Activated naive CD4-positive, alpha-beta T cell treated with Interleukin-2 at 50 U/mL for 16 hours (primary cell): ENCODE results near the gene CALHM6.
A peak's percentile ranks its signal among the peaks of the same experiment; 100 is the strongest.

Source experiments
- DNase-seq: peaks from one replicate; pipeline ENCODE4 v3.0.0-alpha.2; 2020

Gene CALHM6

GRCh38 chr6:116446399-116446798 lies 14.8 kb upstream of the CALHM6 start:
- no peak for DNase-seq

GRCh38 chr6:116447052-116447451 lies 14.1 kb upstream of the CALHM6 start:
- DNase-seq, result no peak

DNA sequence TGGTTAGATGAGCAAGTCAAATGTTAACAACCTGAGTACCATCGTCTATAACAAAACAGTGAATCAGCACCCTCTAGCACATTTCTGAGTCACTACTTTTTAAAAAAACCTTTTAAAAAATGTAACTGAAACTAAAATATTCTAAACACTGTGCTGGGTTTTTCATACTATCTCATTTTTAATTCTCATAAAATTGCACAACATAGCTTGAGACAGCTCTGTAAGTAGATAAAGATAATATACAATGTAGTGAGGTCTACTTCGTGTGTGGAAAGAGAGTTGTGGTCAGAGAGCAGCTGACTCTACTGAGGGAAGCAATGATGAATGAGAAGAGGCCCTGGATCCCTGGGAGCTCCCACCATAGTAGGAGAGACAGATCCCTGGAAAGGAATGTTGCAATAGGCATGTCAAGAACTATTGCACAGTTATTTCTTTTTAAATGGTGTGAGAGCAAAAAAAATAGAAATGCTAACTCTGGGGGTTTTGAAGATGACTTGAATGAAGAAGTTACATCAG lies 13.6 kb upstream of the CALHM6 start:
- DNase-seq, result no peak

- DNase-seq, result no peak
These were observed 11.6 kb upstream of the CALHM6 start for GRCh38 chr6:116449565-116449964.

GRCh38 chr6:116450185-116450710 lies 10.9 kb upstream of the CALHM6 start:
- DNase-seq, result no peak

DNA sequence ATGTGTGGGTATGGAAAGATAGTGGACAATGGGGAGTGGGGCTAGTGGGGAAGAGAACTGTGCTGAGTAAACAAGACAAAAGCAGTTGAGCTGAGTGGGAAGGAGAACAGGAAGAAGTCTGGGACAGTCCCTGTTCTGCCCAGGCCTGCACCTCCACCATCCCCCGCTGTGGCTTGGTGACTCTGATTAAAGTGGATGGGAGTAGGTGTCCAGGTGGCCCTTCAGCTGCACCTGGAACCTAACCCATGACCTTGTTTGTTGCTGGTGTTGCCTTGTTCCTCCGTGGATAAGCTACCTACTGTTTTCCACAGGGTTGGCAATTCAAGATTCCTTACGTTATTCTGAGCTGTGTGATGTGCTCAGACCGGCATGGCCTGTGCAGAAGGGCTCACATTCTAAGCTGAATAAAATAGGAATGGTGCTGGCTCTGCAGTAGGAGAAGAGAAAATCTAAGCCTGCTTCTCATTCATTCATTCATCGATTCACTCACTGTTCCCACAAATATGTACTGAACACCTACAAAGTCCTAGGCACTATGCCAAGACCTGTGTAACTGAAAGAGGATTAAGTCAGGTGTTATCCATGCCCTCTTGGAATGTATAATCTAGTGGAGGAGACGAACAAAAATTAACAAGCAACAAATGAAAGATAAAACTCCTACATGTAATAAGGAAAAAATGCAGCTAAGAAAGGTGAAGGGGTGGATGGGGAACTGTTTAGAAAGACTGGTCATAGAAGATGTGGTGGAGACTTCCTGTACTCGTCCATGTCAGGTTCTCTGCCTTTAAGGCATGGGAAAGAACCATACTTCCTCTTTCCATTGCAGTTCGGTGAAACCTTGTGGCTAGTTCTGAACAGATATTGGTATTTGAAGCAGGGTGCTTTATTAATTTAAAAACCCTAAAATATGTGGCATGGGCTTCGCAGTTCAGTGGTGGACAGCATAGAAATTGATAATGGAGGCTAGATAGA lies 10.1 kb upstream of the CALHM6 start:
- no peak for DNase-seq

DNA sequence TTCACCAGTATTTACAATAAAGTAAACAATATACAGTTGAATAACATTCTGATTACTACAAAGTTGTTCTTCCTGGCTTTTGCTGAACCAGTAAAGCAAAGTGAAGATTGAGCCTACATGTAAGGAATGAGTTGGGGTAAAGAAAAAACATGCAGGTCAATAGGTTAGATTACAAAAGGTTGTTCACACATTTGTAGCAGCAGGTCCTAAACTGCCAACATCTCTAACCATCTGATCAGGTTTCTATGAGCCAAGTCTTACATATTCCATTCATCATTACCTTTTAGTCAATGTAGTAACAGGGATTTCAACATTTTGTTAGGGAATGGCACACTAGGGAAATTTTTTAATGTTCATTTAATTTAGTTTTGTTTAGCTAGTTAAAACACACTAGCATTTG lies 9.3 kb upstream of the CALHM6 start:
- no peak for DNase-seq

DNA sequence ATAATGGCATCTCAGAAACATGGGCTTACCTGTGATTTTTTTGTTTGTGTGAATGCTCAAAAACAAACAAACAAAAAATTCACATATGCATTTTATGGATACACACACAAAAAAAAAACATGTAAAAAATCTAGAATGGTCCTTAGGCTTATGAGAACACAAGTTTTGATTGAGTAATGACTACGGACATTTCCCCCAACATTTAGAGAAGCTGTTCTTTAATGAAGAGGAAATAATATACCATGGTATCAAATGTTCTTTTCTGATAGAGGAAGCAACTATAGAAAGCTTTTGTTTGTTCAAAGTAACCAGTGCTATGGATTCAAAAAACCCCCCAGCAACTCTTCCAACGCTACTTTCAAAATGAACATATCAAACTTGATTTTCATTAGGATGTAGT lies 8.6 kb upstream of the CALHM6 start:
- no peak for DNase-seq

DNA sequence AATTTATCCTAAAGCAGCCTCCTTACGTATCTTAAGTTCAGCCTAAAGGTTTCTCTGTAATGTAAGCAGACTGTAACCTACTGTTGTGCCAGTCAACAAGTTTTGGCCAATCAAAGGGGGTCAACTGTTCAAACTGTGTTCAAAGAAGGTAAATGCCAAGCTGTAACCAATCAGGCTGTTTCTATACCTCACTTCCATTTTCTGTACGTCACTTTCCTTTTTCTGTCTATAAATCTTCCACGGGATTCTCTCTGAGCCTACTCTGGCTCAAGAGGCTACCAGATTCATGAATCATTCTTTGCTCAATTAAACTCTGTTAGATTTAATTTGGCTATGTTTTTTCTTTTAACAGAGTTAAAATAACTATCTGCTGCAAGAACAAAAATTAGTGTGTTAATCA lies 5.1 kb upstream of the CALHM6 start:
- no peak for DNase-seq

DNA sequence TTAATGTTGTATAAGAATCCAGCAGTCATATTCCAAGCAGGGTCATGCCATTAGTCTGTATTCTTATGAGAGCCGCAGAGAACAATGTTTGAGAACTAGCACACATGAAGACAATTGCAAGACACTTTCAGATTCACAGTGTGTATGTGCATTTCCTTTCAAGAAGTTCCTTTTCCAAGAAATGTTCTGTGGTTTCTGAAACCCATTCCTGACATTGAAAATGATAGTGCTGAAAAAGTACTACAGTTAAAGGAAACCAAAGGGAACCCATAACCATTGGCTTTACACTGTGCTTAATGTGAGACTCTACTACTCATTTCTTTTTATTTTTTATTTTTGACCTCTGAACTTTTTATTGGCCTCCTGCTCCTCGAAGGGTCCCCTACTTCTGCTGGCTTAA lies 4.2 kb upstream of the CALHM6 start:
- DNase-seq, result no peak

- no peak for DNase-seq
These were observed 2.9 kb upstream of the CALHM6 start for GRCh38 chr6:116458264-116458663.

- no peak for DNase-seq
These were observed 1.2 kb upstream of the CALHM6 start for GRCh38 chr6:116459927-116460326.

DNA sequence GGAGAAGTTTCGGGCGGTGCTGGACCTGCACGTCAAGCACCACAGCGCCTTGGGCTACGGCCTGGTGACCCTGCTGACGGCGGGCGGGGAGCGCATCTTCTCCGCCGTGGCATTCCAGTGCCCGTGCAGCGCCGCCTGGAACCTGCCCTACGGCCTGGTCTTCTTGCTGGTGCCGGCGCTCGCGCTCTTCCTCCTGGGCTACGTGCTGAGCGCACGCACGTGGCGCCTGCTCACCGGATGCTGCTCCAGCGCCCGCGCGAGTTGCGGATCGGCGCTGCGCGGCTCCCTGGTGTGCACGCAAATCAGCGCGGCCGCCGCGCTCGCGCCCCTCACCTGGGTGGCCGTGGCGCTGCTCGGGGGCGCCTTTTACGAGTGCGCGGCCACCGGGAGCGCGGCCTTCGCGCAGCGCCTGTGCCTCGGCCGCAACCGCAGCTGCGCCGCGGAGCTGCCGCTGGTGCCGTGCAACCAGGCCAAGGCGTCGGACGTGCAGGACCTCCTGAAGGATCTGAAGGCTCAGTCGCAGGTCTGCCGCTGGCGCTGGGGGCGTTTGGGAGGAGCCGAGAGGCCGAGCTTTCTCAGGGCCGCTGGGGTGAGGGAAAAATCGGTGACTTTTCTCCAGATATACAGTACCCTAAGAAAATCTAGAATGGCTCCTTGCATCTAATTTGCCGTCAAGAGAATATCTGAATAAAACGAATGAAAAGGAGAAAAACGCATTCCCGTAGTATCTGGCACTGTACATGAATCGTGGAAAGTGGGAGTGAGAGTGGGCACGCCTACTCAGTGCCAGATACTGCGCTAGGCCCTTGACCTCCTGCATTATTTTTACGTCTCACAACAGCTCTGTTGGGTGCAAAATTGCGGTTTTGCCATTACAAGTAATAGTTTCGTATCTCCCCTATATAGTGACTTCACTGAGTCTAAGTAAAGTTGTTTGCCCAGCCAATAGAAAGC lies 1.0 kb downstream of the CALHM6 start:
- peak; percentile 40 for DNase-seq

DNA sequence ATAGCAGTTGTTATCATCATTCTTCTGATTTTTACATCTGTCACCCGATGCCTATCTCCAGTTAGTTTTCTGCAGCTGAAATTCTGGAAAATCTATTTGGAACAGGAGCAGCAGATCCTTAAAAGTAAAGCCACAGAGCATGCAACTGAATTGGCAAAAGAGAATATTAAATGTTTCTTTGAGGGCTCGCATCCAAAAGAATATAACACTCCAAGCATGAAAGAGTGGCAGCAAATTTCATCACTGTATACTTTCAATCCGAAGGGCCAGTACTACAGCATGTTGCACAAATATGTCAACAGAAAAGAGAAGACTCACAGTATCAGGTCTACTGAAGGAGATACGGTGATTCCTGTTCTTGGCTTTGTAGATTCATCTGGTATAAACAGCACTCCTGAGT lies 2.1 kb downstream of the CALHM6 start:
- no peak for DNase-seq

DNA sequence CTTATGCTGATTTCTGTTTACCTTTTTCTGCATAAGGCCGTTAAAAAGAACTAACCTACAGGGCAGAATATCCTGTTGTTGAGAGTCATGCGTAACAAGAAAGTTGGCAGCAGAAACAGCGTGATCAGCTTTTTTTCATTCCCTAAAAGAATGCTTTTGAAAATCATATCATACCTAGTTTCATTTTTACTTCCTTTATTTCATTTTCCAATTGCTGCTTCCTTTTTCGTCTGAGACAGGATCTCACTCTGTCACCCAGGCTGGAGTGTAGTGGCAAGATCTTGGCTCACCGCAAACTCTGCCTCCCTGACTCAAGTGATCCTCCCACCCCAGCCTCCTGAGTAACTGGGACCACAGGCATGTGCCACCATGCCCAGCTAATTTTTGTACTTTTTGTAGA lies 4.1 kb downstream of the CALHM6 start:
- no peak for DNase-seq

DNA sequence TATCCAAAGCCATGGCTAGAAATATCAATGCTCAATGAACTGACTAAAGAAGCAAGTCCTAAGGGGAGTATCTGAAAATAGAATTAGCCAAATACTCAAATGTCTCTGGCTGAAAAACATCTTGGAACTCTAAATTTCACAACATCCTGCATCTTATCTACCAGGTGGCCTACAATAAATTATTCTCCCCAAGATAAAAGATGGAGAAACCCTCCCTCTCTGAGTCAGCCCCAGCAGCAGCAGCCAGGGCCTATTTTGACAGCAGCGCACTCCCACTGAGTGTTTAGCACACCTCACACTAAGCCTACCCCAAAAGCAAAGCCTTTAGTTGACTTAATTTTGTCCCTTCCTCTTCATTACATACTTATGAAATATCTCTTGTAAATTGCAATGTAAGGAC lies 5.9 kb downstream of the CALHM6 start:
- no peak for DNase-seq

GRCh38 chr6:116467514-116467913 lies 6.3 kb downstream of the CALHM6 start:
- no peak for DNase-seq

DNA sequence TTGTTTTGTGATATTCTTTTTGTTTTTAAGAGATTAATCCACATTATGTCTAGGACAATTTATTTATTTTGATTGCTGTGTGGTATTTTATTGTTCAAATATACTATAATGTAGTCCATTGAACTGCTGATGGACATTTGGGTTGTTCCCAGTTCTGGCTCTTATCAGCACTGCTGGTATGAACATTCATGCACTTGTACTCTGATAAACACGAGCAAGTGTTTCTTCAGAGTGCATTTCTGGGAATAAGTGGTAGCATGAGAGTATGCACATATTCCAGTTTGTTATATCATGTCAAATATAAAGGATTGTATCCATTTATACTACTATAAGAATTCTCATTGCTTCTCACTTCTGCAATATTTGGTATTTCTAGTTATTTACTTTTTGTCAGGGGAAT lies 7.1 kb downstream of the CALHM6 start:
- no peak for DNase-seq

DNA sequence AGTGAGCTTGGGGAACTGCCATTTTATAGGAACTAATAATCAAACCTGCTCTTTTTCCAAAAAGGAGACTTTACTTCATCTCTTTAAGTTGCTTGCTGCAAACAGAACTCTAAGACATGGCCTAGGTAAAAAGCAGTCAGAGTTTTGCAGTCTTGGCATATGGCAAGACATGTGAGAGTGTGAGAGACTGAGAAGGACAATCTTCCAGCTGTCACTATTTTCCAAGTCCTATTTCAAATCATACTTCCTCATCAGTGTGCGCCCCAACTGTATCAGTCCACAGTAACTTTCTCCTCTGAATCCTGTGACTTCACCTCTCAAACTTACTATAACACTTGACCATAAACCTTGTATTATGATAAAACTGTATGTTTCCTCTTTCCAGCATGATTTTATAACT lies 10.4 kb downstream of the CALHM6 start:
- no peak for DNase-seq

DNA sequence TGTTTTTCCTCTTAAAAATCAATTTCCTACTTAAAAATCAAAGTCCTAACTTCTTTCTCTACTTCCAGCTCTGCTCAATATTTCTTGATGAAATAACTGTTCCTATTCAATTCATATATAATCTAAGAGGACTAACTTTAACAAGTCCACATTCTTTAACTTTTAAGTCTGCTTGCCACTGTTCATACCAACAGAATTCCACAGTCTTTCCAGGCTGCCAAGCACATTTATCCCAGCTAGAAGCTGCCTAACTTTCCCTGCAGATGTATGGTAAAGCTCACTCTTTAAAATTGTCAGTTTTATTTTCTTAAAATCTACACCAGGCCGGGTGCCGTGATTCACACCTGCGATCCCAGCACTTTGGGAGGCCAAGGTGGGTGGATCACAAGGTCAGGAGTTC lies 11.5 kb downstream of the CALHM6 start:
- DNase-seq, result no peak

DNA sequence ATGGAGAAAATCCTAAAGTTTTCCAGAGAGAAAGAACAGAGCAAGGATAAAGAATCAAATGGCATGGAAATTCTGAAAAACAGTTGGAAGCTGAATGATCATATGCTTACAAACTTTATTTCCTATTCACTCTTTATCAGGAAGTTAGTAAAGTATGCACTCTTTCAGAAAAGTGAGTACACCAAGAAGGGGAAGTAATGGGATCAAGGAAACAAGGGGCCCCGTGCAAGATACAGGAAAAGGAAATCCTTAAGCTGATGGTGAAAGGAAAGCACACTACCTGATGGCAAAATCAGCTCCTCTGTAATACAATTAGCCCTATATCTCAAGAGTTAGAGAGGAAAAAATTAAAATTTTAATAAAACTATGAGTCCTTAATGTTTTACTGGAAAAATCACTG lies 14.0 kb downstream of the CALHM6 start:
- DNase-seq, result no peak

GRCh38 chr6:116476002-116476678 lies 15.0 kb downstream of the CALHM6 start:
- DNase-seq, result no peak

DNA sequence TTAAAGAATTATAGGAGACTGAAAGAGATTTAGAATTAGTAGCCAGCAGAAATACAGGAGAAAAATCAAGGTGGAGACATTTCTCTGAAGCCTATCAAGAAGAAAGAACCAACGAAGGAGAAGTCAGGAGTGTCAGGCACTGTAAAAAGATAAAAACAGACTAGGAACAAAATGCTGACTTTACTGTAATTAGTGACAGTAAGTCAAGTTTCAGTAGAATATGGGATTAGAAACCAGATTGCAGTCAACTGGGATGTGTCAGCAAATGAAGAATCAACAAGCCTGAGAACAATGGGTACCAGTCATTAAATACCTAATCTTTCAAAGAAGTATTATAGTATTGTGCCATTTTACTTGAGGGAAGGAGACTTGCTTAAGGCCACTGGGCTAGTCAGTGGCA lies 21.6 kb downstream of the CALHM6 start:
- DNase-seq, result no peak
